ENCODE data around the gene PTPN7. TPM values are rescaled to one million over a fixed set of nuclear protein-coding genes. Genes with fewer than 3 reads are reported as not detected.

The PTPN7 gene
- total and polyA plus RNA-seq, 2 of the 13 experiments (the other 11 are each of a cell fraction or from before 2014, with no cell fraction given) = not detected

DNA sequence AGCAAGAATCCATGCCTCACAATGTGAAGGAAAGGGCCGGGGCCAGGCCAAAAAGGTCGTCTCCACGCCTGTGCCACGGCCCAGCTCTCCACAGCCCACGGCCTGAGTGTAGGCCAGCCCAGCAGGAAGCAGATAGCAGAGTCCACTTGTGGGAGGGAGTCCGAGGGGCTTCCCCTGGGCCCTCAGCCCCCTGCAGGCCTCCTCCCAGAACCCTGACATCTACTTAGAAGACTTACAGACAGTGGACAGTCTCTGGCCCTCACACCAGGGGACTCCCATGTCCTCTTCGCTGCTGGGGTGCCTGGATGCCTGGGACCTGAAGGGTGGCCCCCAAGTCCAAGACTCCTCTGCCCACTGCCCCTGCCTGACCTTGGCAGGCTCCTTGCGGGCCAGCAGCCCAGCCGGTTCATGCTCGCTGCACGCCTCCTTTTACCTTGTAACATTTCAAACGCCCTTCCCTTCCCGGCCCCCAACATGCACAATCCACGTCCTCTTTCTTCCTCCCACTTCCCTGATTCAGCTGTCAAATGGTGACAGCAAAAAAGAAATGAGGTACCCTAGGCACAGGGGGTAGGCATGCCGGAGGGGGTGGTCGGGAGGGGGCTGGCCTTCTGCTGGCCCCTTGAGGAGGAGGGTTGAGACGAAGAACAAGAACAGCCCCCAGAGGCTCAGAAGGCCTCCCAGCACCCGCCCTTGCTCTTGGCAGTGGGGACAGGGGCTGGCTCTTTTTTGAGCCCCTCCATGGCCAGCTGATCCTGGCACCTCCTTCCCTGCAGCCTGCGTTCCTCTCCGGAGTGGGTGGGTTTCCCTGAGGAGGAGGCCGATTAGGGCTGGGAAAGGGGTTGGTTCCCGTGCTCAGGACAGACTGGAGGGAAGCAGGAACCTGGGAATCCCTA lies 997 bp upstream of the PTPN7 start:
- Histone ChIP-seq H3K4me2 (ENCODE audit: low read depth, low read length) (no peak overlapping the region), H3K27me3 (ENCODE audit: control insufficient read depth in 1 of 2, insufficient read depth in 2 of 2, low read length in 2 of 2) (peaks cover 10 to 70% of the 10 kb centered on the region in 2 experiments), H4K20me1 (ENCODE audit: insufficient read depth, low read length) (no peaks in the 10 kb centered on the region), H3K36me3 (replicated peaks in 1 of 2; ENCODE audit: control insufficient read depth in 1 of 2, insufficient read depth in 2 of 2, low read length in 2 of 2) (no peaks in the 10 kb centered on the region), H3K9ac (ENCODE audit: insufficient read depth, low read depth, low read length) (no peak overlapping the region), H3K4me1 (ENCODE audit: insufficient read depth, low read length) (peaks cover 25% of the 10 kb centered on the region), H3K9me3 (ENCODE audit: low read length) (no peaks in the 10 kb centered on the region), H3K79me2 (ENCODE audit: insufficient read depth, low read length) (no peaks in the 10 kb centered on the region), H2AFZ (ENCODE audit: low read length) (no peak overlapping the region), H3K27ac (ENCODE audit: extremely low read length, insufficient read depth, low read length) (no peak overlapping the region), H3K4me3 (replicated peaks in 1 of 3; ENCODE audit: insufficient read depth in 1 of 3, low read depth in 2 of 3, low read length in 3 of 3) (no peak overlapping the region)
- ChIA-PET CTCF (ENCODE audit: low intra/inter-chr PET ratio, low total read pairs) (no interaction called here), POLR2A (no interaction called here)
- BruUV-seq (replicated peaks) = no TSS peak
- in situ Hi-C loops (cut with HindIII; ENCODE audit: extremely low pct_ligation_motif_present, low pct_unique_long_range_greater_than_20kb) = no loop called here
- no peak for FAIRE-seq
- intact Hi-C loops (cut with micrococcal nuclease; ENCODE audit: unreplicated experiment) = no loop called here
- ATAC-seq = peak; percentile 7; the same call in 2 of the 3 replicates
- 27% methylated on average over 17 of the region's 22 CpGs for WGBS (ENCODE audit: low lambda C conversion rate)
- DNase-seq (ENCODE audit: low spot score) = no peak
- no peak for TF ChIP-seq ZNF256 (CRISPR knock-in tag; conservative IDR thresholded peaks at IDR 0.05)

GRCh38 chr1:202159534-202160371 lies 649 bp downstream of the PTPN7 start:
- ChIA-PET CTCF (ENCODE audit: low intra/inter-chr PET ratio, low total read pairs) (no interaction called here), POLR2A (no interaction called here)
- no peak for TF ChIP-seq CBX1 (IDR thresholded peaks at IDR 0.05; ENCODE audit: low read depth)
- TF ChIP-seq ZSCAN21 (CRISPR knock-in tag; IDR thresholded peaks at IDR 0.05; ENCODE audit: borderline replicate concordance) = no peak
- TF ChIP-seq ZNF878 (CRISPR knock-in tag; IDR thresholded peaks at IDR 0.05) = no peak
- TF ChIP-seq ZNF207 (IDR thresholded peaks at IDR 0.05; ENCODE audit: borderline replicate concordance) = no peak
- TF ChIP-seq SSRP1 (CRISPR knock-in tag; IDR thresholded peaks at IDR 0.05) = no peak
- TF ChIP-seq ERF (CRISPR knock-in tag; IDR thresholded peaks at IDR 0.05) = no peak
- TF ChIP-seq HDAC1 (CRISPR knock-in tag; IDR thresholded peaks at IDR 0.05) = no peak
- no peak for TF ChIP-seq PTBP1 (IDR thresholded peaks at IDR 0.05; ENCODE audit: low read depth, low read length, poor library complexity, severe bottlenecking)
- TF ChIP-seq SP1 (IDR thresholded peaks at IDR 0.05) = no peak
- TF ChIP-seq SP1 (CRISPR knock-in tag; IDR thresholded peaks at IDR 0.05) = no peak
- no peak for TF ChIP-seq ISL2 (CRISPR knock-in tag; IDR thresholded peaks at IDR 0.05)
- no peak for TF ChIP-seq ZNF605 (CRISPR knock-in tag; IDR thresholded peaks at IDR 0.05)
- ATAC-seq (no peak), FAIRE-seq (no peak), DNase-seq (ENCODE audit: low spot score) (no peak)
- Histone ChIP-seq H3K36me3 (replicated peaks in 1 of 2; ENCODE audit: control insufficient read depth in 1 of 2, insufficient read depth in 2 of 2, low read length in 2 of 2) (no peaks in the 10 kb centered on the region), H3K4me3 (replicated peaks in 1 of 3; ENCODE audit: insufficient read depth in 1 of 3, low read depth in 2 of 3, low read length in 3 of 3) (no peak overlapping the region), H2AFZ (ENCODE audit: low read length) (no peak overlapping the region), H3K27me3 (ENCODE audit: control insufficient read depth in 1 of 2, insufficient read depth in 2 of 2, low read length in 2 of 2) (peaks cover 10 to 68% of the 10 kb centered on the region in 2 experiments; a peak in 4 of 5 replicates), H3K4me2 (ENCODE audit: low read depth, low read length) (no peak overlapping the region), H3K4me1 (ENCODE audit: insufficient read depth, low read length) (peaks cover 33% of the 10 kb centered on the region), H3K9me3 (ENCODE audit: low read length) (no peaks in the 10 kb centered on the region), H3K27ac (ENCODE audit: extremely low read length, insufficient read depth, low read length) (no peak overlapping the region), H4K20me1 (ENCODE audit: insufficient read depth, low read length) (no peaks in the 10 kb centered on the region), H3K9ac (ENCODE audit: insufficient read depth, low read depth, low read length) (no peak overlapping the region), H3K79me2 (ENCODE audit: insufficient read depth, low read length) (no peaks in the 10 kb centered on the region)
- intact Hi-C loops (cut with micrococcal nuclease; ENCODE audit: unreplicated experiment) (no loop called here), in situ Hi-C loops (cut with HindIII; ENCODE audit: extremely low pct_ligation_motif_present, low pct_unique_long_range_greater_than_20kb) (no loop called here)
- WGBS (ENCODE audit: low lambda C conversion rate) = 55% methylated on average over 15 of the region's 16 CpGs
- no TSS peak for BruUV-seq (replicated peaks)
